G401 (cell line): Measurements from ENCODE around the gene ZFYVE1. TPM values are rescaled to one million over a fixed set of nuclear protein-coding genes. Genes with fewer than 3 reads are reported as not detected.
"Not testable (repeated sequence)": the region's sequence is repeated elsewhere in the genome, so short reads cannot be mapped to it uniquely, and the experiment has no call there.

Source experiments
- DNase-seq: peaks from one replicate; pipeline ENCODE4 v3.0.0-alpha.2; 2015; ENCODE audit warnings: low spot score
- in situ Hi-C: cut with HindIII; loops from 2 replicates; pipeline ENCODE4 v1.10.0; 2016; ENCODE audit warnings: low sequenced_read_pairs, mixed read lengths
- total RNA-seq: library from RNA; depleted of rRNA; stranded (reverse); fragments of >200 nt; shearing (Covaris generic); gene quantifications from 2 replicates; pipeline ENCODE4 v1.2.3, GENCODE V29; 2014

ZFYVE1 gene
- total RNA-seq, 1 experiment from 2014 or later, result 13.1 TPM

DNA sequence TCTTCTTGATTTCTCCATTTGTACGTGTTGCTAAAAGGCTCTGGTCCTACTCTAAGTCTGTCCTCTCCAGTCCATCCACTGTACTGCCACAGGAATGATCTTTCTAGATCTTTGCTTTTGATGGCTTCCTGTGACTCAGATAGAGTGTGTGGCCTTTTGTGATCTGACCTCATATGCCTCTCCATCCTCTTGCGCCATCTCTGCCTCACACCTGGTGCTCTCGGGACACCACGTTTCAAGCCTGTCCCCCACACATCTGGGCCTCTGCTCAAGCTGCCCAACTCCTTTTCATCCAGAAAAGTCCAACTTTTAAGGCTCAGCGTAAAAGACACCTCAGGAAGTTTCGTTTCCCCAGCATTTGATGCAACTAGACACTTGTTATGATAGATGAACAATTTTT is 61.7 kb downstream of the ZFYVE1 start:
- in situ Hi-C loops, result no loop called here
- DNase-seq, result no peak

DNA sequence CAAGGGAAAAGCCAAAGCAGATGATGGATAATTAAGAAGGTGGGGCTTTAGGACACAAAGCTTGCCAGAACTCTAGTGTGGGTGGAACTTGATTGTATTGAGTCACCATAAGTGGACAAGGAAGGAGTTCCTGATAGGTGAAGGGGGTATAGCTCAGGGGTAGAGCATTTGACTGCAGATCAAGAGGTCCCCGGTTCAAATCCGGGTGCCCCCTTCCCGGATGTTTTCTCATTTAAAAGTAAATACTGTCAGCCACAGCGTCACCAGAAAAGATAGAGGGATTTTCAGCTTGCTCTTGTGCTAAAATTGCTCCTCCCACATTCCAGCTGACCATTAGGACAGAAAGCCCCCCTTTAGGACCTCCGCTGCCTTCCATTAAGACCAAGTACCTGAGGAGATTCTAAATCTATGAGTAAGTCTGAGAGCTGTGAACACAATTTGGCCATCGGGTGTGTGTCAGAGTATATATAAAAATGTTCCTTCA is 64.0 kb downstream of the ZFYVE1 start:
- in situ Hi-C loops, result no loop called here
- peak; percentile 11 for DNase-seq

DNA sequence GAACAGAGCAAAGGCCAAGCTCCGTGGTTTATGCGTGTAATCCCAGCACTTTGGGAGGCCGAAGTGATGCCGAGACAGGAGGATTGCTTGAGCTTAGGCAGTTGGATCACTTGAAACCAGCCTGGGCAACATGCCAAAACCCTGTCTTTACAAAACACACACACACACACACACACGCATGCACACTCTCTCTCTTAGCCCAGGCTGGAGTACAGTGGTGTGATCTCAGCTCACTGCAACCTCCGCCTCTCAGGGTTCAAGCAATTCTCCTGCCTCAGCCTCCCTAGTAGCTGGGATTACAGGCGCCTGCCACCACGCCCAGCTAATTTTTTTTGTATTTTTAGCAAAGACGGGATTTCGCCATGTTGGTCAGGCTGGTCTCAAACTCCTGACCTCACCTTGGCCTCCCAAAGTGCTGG is 64.6 kb downstream of the ZFYVE1 start:
- in situ Hi-C loops, DNase-seq: not testable (repeated sequence)

DNA sequence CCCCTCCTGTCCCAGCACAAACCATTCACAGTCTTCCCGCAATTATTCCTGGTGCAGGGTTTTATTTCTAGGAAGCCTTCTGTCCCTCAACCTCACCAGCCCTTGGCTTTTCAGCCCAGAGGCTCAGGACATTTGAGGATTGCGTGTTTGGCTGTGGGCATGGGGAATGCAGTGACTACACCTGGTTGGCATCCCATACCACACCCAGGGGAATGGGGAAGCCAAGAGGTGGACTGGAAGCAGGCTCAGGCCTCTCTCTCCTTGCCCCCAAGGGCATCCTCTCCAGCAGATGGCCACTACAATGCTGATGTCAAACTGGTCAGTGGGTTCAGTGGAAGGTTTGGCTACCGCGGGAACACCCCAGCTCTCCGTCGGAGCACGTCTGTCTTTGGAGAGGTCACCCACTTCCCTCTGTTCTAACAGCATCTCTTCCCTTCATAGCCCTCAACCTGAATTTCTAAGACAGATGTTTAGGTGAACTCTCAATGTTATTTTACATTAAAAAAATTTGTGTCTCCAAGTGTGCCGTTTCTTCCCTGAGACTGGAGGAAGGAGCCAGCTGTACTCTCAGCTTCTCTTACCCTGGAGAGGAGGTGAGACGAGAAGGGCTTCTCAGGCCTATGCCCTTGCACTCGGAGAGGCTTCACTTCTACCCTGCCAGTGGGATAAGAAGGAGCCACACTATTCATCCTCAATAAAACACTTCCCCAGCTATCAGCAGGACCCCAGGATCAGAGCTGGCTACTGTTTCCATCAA is 65.1 kb downstream of the ZFYVE1 start:
- DNase-seq, result no peak
- in situ Hi-C loops, result no loop called here

DNA sequence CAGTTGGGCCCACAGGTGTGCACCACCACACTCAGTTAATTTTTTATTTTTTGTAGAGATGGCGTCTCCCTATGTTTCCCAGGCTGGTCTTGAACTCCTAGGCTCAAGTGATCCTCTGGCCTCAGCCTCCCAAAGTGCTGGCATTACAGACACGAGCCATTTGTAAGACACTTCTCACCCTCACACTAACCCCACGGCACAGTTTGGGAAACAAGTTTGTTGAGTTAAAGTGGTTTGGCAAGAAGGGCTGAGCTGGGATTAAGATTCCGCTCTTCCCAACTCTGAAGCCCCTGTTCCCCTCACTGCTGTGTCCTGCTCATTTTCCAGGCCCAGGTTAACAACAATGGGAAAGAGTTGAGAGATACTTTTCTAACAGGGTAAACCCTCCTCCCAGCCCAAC is 65.9 kb downstream of the ZFYVE1 start:
- DNase-seq, in situ Hi-C loops: not testable (repeated sequence)

DNA sequence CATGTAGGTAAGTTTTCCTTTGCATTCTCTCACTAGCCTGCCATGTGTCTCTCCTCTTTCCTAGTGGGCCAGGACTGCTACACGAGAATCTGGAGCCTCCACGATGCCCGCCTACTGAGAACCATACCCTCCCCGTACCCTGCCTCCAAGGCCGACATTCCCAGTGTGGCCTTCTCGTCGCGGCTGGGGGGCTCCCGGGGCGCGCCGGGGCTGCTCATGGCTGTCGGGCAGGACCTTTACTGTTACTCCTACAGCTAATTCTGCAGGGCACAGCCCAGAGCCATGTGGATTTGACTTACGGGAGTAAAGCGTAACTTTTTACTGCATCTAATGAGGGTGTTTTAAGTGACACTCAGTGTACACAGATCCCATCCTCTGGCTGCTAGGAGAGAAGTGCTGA is 68.4 kb downstream of the ZFYVE1 start:
- no peak for DNase-seq
- in situ Hi-C loops, result no loop called here

DNA sequence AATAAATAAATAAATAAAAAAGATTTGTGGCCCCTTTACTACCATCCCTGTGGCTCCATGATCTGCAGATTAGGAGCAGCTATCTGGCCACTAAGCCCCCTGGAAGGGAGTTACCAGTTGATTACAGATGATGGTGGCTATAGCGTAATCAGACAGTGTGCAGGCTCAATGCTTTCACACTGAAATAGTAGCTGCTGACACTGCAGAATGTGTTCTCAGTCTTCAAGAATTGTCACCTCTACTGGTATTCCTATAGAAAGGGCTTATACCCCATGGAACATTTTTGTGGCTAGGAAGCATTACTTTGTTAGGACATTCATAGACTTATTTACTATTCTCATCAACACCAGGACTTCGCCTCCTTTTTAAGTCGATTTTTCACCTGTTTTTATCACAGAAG is 69.7 kb downstream of the ZFYVE1 start:
- in situ Hi-C loops, result no loop called here

DNA sequence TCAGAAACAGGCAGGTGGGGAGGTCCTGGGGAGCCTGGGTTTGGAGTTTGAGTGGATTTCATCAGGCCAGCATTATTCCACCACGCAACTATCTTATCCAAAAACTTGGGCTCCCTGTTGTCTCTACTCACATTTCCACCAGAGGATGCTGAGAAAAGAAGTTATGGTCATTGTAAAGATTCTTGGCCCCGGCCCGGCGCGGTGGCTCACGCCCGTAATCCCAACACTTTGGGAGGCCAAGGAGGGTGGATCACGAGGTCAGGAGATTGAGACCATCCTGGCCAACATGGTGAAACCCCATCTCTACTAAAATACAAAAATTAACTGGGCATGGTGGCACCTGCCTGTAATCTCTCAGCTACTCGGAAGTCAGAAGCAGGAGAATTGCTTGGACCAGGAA is 70.2 kb downstream of the ZFYVE1 start:
- DNase-seq, in situ Hi-C loops: not testable (repeated sequence)

More for the DNA sequence above, 69.7 kb downstream of the ZFYVE1 start:
- DNase-seq, result no peak

DNA sequence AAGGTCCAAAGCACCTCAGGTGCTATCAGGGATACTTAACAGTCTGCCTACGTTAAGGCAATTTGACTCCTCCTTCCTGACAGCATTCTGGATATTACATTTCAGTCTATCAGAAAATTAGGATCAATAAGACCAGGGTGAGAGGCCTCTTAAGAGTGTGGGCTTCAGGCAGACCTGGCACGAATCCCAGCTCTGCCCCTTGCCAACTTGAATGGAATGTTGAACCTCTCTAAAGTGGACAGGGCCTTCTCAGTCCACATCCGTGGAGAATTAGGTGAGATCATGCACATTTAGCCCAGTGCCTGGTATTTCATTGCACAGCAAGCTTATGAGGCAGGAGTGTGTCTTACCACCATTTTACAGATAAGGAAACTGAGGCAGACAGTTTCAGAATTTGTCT is 74.7 kb downstream of the ZFYVE1 start:
- in situ Hi-C loops, result no loop called here
- DNase-seq, result no peak

DNA sequence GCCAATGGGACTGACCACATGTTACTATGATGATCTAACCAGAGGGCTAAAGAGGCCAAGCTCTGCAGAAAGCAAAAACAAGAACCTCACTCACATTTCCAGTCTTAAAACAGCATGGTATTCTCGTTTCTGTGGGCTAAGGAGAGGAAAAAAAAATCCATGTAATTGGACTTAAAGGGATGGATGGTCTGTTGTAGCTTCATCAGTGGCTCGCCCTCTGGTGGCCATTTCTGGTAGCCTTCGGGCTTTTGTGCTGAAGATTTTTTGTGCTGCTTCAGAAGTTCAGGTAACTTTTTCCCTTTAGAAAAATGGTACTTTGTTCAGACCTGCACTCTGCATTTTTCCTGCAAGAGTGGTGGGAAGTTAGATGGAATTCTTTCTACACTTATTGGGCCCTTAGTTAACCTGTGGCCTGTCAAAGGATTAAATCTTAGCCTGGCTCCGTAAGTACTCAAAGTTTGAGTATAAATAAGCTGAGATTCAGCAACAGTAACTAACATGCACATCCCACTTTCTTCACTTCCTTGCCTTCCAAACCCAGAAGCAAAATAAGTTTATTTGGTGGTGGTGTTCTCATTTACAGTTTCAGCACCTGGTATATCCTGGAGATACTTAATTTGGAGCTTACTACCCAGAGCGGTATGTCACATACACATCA is 78.3 kb downstream of the ZFYVE1 start:
- in situ Hi-C loops, result no loop called here

DNA sequence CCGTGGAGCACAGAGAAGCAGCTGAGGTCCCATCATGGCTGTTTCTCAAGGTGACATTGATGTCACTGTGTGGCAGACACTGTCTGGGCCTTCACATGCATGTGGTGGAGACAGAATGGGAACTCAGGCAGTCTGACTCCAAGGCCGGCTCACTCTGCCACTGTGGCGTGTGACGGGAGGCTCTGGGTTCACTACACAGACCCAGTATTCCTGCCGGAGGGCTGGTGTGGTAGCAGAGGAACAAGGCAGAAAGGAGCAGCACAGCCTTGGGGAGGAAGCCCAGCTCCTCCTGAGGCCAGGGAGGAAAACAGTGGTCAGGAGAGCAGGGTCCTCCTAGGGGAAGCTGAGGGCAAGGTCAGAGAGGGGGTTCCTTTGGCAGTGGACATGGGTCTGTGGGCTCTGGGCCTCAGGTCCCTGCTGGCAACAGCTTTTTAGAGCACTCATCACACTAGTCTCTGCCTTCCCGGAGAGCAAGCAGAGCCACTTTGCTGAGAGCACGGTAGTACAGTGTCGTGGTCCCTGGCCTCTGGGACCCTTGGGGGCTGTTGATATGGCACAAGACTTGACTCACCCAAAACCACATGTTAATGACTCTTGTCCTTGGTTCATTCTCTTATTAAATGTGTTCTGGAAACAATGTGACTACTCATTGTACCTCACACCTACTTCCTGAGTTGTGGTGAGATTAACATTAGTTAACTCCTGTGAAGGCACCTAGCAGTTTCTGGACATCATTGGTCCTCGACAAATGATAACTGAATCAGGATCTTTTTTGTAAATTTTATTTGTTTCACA is 79.3 kb downstream of the ZFYVE1 start:
- in situ Hi-C loops, result no loop called here
- DNase-seq, result no peak

More for the DNA sequence above, 78.3 kb downstream of the ZFYVE1 start:
- peak; percentile 75 for DNase-seq

DNA sequence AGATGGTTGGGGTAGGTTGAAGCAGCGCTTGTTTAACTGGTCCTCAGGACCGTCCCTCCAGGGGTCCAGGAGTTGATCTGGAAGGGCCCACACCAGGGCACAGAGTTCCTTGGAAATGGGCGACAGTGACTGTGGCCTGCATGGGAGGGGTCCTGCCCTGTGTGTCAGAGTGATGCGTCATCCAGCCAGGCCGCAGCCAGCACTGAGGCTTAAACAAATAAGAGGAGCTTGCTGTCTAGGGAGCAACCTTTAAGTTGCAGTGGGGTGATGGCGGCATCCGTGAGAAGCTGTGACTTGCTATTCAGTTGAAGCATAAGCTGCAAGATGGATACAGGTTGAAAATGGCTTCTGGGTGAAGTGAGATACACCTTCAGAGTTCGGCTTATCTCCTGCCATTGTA is 80.4 kb downstream of the ZFYVE1 start:
- DNase-seq, result no peak
- in situ Hi-C loops, result no loop called here

DNA sequence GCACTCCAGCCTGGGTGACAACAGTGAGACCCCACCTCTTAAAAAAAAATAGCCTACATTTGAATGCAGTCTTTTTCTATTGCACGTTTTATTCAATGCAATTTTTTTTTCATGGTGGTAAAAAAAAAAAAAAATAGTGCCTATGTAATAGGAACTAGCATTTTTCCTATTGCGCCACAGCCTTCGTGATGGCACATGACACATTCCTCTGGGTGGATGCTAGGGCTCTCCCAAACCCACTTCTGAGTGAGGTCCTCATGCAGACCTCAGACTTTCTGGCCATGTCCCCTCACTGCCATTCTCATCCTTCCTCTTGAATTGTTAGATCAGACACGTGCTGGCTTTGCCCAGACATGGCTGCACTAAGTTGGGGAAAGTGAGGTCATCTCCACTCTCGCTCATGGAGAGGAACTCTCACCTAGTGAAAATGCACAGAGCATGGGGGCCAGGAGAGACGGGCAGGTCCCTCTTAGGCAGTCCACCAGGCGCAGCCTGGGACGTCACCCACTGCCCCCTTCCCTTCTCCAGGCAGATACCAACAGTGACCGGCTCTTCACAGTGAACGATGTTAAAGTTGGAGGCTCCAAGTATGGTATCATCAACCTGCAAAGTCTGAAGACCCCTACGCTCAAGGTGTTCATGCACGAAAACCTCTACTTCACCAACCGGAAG is 81.4 kb downstream of the ZFYVE1 start:
- in situ Hi-C loops, result no loop called here
- no peak for DNase-seq

DNA sequence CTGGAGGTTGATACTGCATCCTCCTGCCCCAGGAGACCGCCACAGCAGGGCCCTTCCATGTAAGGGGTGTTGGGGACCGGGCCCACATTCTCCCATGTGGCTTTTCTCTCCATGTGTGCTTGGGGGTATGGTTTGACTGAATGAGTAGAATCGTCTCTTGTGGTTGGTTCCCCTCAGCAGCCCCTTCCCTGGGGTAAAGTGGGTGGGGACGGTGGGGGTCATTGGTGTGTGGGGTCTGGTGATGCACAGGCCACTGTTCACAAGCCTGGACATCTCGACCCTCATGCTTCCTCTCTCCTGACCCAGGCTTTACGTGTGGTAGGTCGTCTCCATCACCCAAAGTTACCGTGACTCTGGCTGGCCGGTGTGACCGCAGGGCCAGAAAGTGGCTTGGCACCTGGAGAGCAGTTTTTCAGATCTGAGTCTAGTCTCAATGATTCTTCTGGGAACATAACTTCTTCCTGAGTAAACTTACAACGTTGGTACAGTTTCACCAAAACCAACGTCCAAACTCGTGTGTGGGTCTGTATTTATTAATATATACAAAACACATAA is 83.0 kb downstream of the ZFYVE1 start:
- in situ Hi-C loops, result no loop called here

DNA sequence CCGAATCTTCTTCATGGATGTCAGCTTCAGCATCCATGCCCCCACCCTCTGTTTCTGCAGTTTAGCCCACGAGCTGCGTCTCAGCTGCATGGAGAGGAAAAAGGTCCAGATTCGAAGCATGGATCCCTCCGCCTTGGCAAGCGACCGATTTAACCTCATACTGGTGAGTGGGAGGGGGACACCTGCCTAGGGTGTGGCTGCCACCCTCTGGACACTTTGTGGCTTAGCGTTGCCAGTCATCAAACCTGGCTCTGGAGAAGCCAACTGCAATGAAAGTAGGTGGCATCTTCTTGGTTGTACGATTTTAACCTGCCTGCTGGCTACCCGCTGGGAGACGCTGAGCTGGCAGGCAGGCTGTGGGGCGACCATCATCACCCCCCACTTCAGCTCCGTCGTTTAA is 84.0 kb downstream of the ZFYVE1 start:
- DNase-seq, result no peak
- in situ Hi-C loops, result no loop called here

More for the DNA sequence above, 83.0 kb downstream of the ZFYVE1 start:
- no peak for DNase-seq

DNA sequence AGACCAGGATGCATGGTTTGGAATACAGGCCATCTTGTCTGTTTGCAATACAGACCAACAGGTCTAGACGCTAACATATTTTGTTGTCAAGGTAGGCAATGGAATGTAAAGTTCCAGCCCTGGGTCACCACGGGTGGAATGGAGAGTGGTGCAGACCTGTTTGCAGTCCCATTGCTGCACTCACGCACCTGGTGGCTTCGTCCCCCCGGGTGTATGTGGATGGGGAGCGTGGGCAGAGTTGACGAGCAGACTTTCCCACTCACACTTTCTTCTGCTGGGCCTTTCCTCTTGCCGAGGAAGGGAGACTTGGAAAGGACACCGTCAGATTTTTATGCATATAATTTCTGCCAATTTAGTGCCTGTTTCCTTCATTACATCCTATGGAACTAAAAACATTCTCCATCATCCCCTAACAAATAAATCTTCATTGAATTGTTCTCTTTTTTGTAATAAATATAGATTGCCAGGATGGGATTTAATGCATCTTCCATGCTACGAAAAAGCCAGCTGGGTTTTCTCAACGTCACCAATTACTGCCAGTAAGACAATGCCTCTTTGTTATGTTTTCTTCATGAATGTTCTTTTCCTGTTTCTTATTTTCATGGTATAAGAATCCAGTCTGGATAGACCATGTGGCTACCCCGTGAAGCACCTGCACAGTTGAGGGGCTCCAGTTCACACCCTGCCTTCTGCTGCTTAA is 85.5 kb downstream of the ZFYVE1 start:
- in situ Hi-C loops, result no loop called here
- no peak for DNase-seq

DNA sequence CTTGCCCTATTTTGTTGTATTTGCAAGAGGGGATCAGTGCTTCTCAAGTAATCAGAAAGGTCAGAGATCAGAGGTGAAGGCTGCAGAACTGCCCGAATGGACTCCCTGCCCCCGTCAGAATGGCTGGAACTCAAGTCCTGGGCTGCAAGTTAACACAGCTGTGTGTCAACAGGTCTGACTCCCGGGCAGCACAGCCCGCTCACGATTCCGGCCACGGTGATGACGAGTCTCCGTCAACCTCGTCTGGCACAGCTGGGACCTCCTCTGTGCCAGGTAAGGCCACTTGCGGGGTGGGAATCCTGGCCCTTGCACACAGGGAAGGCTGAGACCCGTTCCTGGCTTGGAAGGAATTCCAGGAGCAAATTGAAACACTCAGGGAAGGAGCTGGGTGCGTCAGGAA is 87.3 kb downstream of the ZFYVE1 start:
- no peak for DNase-seq
- in situ Hi-C loops, result no loop called here

DNA sequence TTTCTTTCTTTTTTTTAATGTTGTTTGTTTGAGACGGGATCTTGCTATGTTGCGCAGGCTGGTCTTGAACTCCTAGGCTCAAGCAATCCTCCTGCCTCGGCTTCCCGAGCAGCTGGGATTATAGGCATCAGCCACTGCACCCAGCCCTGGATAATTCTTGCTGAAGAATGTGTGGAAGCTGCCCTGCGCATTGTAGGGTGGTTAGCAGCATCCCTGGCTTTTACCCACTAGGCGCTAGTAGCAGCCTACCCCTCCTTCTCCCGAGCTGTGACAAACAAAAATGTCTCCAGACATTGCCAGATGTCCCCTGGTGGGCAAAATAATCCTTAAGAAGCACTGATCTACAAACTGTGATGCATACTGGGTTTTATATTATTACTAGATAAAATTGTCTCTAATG is 94.0 kb downstream of the ZFYVE1 start:
- in situ Hi-C loops, result no loop called here
- DNase-seq, result no peak
